Activated T-helper 9 cell treated with anti-CD3 and anti-CD28 coated beads, Interleukin-2, amount 50 U/mL, for 16 hours (primary cell): ENCODE data around the gene SIRPA.

Experiments used
- DNase-seq: peaks from one replicate; pipeline ENCODE4 v3.0.0-alpha.2; 2020; ENCODE audit warnings: low read depth

The SIRPA gene

GRCh38 chr20:1933465-1933870 lies 38.3 kb downstream of the SIRPA start:
- DNase-seq: no peak

DNA sequence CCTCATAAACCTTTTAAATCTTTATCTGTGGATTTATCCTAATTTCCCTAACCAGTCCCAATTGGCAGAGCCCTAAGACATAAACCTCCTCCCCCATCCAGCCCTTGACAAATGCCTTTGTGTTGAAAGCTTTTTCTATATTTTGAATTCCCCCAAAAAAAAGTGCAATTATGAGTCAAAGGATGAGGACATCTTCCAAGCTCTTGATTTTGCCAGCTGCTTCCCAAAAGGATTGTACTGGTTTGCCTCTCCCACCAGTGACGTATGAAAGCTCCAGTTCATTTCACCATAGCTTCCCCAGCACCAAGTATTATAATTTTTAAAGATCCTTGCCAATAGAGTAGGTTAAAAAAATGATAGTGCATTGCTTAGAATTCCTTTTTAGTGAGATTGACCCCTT lies 38.9 kb downstream of the SIRPA start:
- no peak for DNase-seq

- no peak for DNase-seq
These were observed 39.7 kb downstream of the SIRPA start for GRCh38 chr20:1934721-1935573.

DNA sequence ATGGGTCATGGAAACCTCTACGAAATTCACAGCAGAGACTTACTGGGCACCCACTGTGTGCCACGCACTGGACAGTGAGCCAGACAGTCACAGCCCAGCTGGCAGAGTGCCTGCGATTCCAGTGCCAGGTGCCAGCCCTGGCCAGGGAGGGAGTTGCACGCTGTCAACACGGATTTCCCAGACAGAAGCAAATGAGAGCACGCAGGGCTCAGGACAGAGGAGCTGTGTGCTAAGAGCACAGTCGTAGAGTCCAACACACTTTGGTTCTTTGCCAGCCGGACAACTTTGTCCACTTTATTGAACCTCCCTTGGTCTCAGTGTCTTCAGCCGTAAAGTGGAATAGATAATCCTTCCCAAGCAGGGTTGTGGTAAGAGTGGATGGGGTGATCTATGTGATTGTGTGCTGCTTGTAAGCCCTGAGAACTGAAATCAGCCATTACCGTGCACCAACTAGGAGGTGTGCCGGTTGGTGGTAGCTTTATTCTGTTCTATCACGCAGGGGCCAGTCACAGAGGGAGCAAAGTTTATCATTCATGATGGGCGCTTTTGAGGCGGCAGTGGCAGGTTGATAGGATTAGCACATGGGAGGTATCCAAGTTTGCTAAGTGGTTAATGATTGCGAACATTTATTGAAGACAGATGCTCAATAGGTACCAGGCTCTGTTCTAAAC lies 40.6 kb downstream of the SIRPA start:
- no peak for DNase-seq

GRCh38 chr20:1937316-1937976 lies 42.2 kb downstream of the SIRPA start:
- no peak for DNase-seq

DNA sequence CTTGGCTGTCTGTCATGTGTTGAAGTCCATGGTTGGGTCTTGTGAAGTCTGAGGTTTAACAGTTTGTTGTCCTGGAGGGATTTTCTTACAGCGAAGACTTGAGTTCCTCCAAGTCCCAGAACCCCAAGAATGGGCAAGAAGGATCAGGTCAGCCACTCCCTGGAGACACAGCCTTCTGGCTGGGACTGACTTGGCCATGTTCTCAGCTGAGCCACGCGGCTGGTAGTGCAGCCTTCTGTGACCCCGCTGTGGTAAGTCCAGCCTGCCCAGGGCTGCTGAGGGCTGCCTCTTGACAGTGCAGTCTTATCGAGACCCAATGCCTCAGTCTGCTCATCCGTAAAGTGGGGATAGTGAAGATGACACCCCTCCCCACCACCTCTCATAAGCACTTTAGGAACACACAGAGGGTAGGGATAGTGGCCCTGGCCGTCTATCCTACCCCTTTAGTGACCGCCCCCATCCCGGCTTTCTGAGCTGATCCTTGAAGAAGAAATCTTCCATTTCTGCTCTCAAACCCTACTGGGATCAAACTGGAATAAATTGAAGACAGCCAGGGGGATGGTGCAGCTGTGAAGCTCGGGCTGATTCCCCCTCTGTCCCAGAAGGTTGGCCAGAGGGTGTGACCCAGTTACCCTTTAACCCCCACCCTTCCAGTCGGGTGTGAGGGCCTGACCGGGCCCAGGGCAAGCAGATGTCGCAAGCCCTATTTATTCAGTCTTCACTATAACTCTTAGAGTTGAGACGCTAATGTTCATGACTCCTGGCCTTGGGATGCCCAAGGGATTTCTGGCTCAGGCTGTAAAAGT lies 43.5 kb downstream of the SIRPA start:
- no peak for DNase-seq

- DNase-seq: no peak
These were observed 44.0 kb downstream of the SIRPA start for GRCh38 chr20:1939270-1939595.

DNA sequence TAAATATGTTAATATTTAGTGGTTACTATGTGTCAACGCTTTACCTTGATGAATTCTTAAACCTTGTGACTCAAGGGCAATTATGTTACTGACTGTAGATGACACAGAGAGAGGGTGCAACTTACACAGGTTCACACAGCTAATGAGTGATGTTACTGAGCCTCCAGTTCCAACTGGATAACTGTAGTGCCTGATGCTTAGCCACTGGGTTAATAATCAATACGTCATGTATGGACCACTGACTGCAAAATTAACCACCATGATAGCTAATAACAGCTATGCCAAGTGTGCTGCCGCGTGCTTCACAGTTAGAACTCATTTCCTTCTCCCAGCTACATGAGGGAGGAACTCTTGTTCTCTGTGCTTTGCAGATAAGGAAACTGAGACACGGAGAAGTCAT lies 45.4 kb downstream of the SIRPA start:
- no peak for DNase-seq

GRCh38 chr20:1941226-1941625 lies 46.0 kb downstream of the SIRPA start:
- DNase-seq: no peak

- DNase-seq: no peak
These were observed 46.9 kb downstream of the SIRPA start for GRCh38 chr20:1942061-1942460.

GRCh38 chr20:1942486-1943274 lies 47.5 kb downstream of the SIRPA start:
- DNase-seq: no peak

DNA sequence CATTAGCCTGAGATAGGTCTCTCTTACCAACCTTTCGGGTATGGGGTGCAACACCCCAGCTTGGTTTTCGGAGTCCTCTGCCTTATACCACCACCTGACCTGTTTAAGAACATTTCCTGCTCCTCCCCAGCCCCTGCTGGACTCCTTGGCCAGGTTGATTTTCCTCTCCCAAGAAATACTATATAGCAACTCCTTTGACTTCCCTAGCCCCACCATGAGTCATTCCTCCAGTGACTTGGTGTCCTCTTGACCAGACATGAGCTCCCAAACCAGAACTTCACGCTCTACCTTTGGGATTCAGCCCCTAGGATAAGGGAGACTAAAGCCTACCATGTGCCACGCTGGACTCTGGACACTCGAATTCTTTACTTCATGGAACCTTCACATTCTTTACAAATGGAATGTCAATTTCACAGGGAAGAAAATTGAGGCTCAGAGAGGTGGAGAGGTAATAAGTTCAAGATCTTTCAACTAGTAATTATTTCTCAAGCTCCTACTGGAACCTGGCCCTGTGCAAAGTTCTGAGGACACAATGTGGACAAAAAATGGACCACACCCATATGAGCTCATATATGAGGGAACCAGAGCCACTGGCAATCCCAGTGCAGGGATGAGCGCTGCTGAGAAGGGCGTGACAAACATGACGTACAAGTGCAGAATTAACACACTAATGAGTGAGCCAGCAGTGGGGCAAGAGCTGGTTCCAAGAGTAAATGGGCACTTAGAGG lies 48.2 kb downstream of the SIRPA start:
- no peak for DNase-seq

- DNase-seq: no peak
These were observed 49.3 kb downstream of the SIRPA start for GRCh38 chr20:1944345-1945091.

DNA sequence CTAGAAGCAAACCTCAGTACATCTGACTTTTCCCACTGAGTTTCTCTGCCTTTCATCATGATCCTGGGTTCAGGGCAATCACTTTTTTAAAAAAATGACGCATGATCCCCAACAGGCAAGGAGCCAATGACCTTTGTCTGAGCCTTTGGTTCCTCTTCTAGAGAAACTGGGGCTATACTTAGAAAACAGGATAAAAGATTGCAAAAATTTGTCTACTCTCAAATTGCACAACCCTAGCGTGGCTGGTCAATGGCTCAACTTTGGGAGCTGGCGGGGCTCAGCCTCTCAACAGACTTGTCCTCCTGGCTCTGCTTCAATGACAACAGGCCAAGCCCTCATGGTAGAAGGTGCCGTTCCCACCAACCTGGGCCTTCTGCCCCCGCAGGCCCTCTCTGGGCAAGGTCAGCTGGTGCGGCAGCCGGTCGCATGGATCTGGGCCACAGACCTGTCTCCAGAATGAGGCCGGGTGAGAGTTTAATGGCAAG lies 50.0 kb downstream of the SIRPA start:
- no peak for DNase-seq

- DNase-seq: no peak
These were observed 50.5 kb downstream of the SIRPA start for GRCh38 chr20:1945660-1946059.

DNA sequence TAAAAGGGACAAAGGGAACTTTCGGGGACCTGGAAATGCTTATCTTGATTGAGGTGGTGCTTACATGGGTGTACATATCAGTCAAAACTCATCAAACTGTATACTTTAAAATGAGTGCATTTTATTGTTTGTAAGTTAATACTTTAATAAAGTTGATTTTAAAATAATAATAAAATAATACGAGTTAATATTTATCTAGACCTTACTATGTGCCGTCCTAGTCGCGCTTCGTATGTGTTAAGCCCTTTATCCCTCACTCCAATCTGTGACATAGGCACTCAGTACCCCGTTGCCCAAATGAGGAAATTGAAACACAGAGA lies 51.2 kb downstream of the SIRPA start:
- no peak for DNase-seq

DNA sequence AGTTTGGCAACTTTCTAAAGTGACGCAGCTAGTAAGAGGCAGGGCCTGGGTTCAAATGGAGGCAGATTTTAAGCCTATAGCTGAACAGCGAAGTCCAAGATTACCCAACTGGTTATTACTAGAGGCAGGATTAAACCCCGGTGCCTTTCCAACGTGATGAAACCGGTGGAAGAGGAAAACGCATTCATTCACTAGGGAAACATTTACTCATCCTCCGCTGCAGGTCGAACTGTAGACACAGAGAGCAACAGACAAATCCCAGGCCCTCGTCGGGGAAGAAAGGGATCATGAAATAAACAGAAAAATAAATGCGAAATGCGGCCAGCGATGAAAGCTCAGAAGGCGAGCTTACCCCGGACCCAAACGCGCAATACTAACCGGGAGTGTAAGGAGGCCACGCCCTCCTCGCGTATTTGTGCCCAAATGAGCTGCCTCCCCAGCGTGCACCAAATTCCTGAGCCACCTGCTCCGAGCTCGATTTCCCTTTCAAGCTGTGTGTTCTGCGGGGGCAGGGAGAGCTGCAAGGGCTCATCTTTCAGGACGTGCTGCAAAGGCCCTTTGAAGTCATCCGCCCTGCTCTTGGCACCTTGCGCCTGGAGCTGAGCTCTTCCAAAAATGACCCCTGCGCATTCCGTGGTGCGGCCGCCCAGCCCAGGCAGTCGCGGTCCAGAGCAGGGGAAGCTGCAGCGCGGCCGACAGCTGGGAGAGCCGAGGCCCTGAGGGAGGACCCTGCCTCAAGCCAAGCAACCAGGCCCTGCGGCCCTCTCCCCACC lies 51.7 kb downstream of the SIRPA start:
- DNase-seq: no peak

- no peak for DNase-seq
These were observed 52.3 kb downstream of the SIRPA start for GRCh38 chr20:1947535-1947846.

DNA sequence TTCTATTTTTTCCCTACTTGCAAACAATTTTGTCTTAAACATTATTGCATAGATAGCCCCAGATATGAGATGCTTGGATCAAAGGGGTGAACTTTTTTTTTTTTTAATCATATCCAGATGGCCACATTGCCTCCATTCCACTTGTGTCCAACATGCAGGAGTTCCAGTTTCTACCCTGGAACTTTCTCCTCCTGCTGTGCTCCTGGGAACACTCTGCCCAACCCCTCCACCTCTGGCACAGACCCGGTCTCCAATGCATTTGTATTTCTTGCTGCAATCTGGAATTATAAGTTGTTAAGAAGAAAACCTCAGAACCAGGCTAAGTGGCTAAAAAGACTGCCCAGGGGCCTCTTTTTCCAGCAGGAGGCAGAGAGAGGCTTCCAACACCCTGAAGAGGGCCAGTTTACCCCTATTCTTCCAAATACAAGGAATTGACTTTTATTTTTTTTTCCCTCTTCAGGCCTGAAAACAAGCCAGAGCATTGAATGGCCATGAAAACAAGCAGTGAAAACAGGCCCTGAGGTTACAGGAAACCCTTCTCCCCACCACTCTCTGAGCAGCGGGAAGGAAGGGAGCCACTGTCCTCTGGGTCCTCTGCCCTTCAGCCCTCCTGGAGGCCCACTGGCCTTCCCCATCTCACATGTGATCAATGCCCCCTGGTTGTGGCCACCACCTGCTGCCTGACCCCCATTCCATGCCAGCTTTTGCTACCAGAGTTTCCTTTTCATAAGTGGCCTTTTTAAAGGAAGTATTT lies 54.3 kb downstream of the SIRPA start:
- no peak for DNase-seq
